ENCODE measurements around the gene CYP1B1.
"Not testable (repeated sequence)": the region's sequence is repeated elsewhere in the genome, so short reads cannot be mapped to it uniquely, and the experiment has no call there.

Gene CYP1B1

DNA sequence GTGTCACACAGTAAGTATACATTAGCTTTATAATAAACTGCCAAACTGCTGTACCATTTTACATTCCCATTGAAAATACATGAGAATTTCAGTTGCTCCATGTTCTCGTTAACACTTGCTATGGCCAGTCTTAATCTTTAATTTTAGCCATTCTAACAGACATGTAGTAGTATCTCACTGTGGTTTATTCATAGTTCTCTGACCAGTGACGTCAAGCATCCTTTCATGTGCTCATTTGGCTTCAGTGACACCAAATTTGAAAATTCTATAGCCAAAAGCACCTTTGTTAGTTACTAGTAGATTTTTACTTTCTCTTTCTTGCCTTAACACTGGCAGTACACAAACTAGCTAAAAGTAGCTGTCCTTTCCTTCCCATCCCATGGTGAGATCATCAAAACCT lies 43.0 kb downstream of the CYP1B1 start:
- no peak for DNase-seq

DNA sequence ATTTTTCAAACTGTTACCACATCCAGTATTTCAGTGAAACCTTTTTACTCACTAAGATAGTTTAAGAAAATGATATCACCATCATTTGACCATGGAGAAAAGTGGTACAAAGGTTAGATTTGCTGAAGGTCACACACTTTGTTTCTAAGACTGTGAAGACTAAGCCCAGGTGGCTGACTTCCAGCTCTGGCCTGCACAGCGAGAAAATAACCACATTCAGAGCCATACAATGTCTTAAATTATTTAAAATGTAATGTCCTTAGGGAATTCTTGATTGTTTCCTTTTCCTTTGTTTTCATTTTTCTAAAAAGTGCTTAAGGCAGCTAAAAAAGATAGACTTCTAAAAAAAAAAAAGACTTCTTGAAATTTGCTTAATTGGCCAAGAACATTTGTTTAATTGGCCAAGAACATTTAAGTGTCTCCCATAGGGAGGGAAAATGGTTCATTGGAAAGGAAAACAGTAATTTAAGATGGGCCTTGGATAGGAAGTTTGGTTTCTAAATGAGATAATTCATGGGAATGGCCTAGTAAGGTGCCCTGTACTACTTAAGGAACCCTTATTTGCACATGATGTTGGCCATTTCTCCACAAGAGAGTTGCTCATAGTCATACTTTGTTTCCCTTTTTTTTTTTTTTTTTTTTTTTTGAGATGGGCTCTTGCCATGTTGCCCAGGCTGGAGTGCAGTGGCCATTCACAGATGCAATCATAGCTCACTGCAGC lies 45.2 kb downstream of the CYP1B1 start:
- DNase-seq, result no peak

DNA sequence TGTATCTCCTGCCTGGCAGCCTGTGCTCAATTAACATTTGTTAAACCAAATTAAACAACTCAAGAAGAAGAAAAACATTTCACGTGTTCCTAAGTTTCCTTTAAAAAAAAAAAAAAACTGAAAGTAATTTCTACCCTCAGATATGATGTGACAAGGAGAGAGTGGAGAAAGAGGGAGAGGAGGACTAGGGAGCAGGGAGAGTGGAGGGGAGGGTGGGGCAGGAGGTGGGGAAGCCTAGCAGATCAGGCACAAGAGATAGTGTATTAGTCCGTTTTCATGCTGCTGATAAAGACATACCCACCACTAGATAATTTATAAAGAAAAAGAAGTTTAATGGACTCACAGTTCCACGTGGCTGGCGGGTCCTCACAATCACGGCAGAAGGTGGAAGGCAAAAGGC lies 46.4 kb downstream of the CYP1B1 start:
- DNase-seq, result no peak

DNA sequence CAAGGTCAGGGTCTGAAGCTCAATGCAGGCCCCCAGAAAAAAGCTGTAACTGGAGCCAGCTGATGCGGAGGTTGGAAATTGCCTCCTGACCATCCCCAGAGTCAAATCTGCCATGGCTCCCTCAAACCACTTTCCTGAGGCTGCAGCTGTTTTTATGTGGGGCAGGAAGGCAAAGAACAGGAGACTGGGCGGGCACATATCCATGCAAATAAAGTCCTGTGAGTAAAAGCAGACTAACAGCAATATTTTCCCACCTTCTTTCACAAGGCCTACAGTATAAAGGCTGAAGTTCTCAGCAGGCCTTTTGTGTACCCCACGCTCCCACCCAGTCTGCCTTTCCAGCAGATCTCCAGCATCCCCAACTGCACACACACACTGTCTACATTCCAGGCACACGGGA lies 47.1 kb downstream of the CYP1B1 start:
- DNase-seq, result no peak

DNA sequence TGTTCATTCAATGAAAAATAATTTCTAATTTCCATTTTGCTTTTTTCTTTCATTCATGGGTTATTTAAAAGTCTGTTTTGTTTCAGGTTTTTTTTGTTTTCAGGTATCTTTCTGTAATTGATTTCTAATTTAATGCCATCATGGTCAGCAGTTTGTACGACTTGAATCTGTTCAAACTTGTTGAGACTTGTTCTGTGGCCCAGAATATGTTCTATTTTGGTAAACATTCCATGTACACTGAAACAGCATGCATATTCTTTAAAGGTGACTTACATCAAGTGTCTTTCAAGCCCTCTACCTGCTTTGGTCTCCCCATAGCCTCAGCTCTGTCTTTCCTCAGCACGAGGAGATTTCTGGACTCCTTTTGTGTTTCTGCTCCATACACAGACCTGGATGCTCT lies 49.1 kb downstream of the CYP1B1 start:
- DNase-seq, result no peak

DNA sequence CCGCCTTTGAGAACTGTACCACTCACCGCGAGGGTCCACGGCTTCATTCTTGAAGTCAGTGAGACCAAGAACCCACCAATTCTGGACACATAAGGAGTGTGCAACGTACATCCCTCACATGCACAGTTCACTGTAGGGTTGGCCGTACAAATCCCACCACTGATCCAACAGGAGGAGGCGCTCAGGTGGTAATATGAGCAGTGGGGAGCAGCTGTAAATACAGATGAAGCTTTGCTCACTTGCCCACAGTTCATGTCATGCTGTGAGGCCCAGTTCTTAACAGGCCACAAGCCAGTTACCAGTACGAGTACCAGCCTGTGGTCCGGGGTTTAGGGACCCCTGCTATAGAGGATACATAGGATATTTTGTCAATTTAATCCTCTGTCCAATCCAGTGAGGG lies 54.4 kb downstream of the CYP1B1 start:
- no peak for DNase-seq

DNA sequence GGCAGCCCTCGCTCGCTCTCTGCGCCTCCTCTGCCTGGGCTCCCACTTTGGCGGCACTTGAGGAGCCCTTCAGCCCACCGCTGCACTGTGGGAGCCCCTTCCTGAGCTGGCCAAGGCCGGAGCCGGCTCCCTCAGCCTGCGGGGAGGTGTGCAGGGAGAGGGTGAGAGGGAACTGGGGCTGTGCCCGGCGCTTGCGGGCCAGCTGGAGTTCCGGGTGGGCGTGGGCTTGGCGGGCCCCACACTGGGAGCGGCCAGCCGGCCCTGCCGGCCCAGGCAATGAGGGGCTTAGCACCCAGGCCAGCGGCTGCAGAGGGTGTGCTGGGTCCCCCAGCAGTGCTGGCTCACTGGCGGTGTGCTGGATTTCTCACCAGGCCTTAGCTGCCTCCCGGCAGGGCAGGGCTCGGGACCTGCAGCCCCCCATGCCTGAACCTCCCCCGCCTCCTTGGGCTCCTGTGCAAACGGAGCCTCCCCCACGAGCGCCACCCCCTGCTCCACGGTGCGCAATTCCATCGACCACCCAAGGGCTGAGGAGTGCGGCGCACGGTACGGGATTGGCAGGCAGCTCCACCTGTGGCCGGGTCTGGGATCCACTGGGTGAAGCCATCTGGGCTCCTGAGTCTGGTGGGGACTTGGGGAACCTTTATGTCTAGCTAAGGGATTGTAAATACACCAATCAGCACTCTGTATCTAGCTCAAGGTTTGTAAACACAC lies 55.4 kb downstream of the CYP1B1 start:
- DNase-seq, result not testable (repeated sequence)

DNA sequence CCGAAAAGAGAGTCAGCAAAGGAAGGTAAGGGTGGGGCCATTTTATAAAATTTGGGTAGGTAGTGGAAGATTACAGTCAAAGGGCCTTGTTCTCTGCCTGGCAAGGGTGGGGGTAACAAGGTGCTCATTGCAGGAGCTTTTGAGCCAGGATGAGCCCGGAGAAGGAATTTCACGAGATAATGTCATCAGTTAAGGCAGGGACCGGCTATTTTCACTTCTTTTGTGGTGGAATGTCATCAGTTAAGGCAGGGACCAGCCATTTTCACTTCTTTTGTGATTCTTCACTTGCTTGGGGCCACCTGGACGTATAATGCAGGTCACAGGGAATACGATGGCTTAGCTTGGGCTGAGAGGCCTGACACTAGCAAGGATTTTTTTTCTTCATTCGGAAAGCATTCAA lies 58.1 kb downstream of the CYP1B1 start:
- DNase-seq, result no peak

All from NCI-H446 treated with DMSO at 0.1 percent for 48 hours (cell line).